Suprapubic skin (tissue), 4 donors: ENCODE data around the gene APLNR. TPM values are rescaled to one million over a fixed set of nuclear protein-coding genes. Genes with fewer than 3 reads are reported as not detected.

Experiments used
- DNase-seq, 2 donors: peaks; one replicate each; pipeline ENCODE4 v3.0.0-alpha.2; 2019; ENCODE audit warnings: low spot score in 2 of 2
- H3K27ac ChIP-seq: fragments of 200-600 bp; sonication (generic); one replicate; pipeline ENCODE4 v1.5.1; 2019
- H3K27me3 ChIP-seq: fragments of 200-600 bp; sonication (generic); one replicate; pipeline ENCODE4 v1.5.1; 2019
- H3K36me3 ChIP-seq: fragments of 200-600 bp; sonication (generic); one replicate; pipeline ENCODE4 v1.5.1; 2019
- H3K4me1 ChIP-seq: fragments of 200-600 bp; sonication (generic); one replicate; pipeline ENCODE4 v1.5.1; 2019
- H3K4me3 ChIP-seq: fragments of 200-600 bp; sonication (generic); one replicate; pipeline ENCODE4 v1.5.1; 2019; ENCODE audit warnings: mild to moderate bottlenecking
- H3K9me3 ChIP-seq: fragments of 200-600 bp; sonication (generic); one replicate; pipeline ENCODE4 v1.5.1; 2019
- CTCF ChIP-seq, 2 donors: fragments of 200-600 bp in 1 of 2; fragments of 450-650 bp in 1 of 2; sonication (generic) in 1 of 2; IDR thresholded peaks; one replicate each; pipeline ENCODE4 v1.5.1; 2016 to 2019; ENCODE audit warnings: antibody characterized with exemption in 2 of 2, mild to moderate bottlenecking in 1 of 2, moderate library complexity in 1 of 2
- EP300 ChIP-seq: sonication (generic); formaldehyde crosslinking; IDR thresholded peaks from one replicate; pipeline ENCODE4 v1.6.1; 2017; ENCODE audit warnings: antibody characterized with exemption
- POLR2A ChIP-seq, 2 donors: fragments of 450-650 bp; IDR thresholded peaks; one replicate each; pipeline ENCODE4 v1.6.1; 2017; ENCODE audit warnings: antibody characterized with exemption in 2 of 2, mild to moderate bottlenecking in 2 of 2, moderate library complexity in 2 of 2
- POLR2AphosphoS5 ChIP-seq, 3 donors: sonication (generic); formaldehyde crosslinking; IDR thresholded peaks; one replicate each; pipeline ENCODE4 v1.6.1; 2017; ENCODE audit warnings: antibody characterized with exemption in 3 of 3
- WGBS: methylation state at CpG from one replicate; pipeline ENCODE4 v1.1.5; 2018; 5-methylcytosine and 5-hydroxymethylcytosine counted together
- total RNA-seq, 4 donors: library from RNA; depleted of rRNA; stranded (reverse); fragments of >200 nt; gene quantifications; one replicate each; pipeline ENCODE4 v1.1.0, GENCODE V29; 2016

APLNR gene
- total RNA-seq, 4 donors from 2014 or later = 0.42 to 2.2 (median 1.2) TPM

- TF ChIP-seq POLR2AphosphoS5 (IDR thresholded peaks at IDR 0.05) (no peak), EP300 (no peak), CTCF (IDR thresholded peaks at IDR 0.05) (peak; percentile 59 to 80), POLR2A (IDR thresholded peaks at IDR 0.05) (no peak)
- no peaks in the 10 kb centered on the region for H3K36me3 ChIP-seq
- H3K27me3 ChIP-seq = no peaks in the 10 kb centered on the region
- H3K4me3 ChIP-seq = peak overlapping the region; percentile 15
- H3K4me1 ChIP-seq = peaks cover 28% of the 10 kb centered on the region
- no peaks in the 10 kb centered on the region for H3K9me3 ChIP-seq
- peak; percentile 87 to 89 for DNase-seq
- whole genome bisulfite sequencing = 10% methylated on average over 14 of the region's 14 CpGs
- H3K27ac ChIP-seq = peak overlapping the region; percentile 67
Observed at GRCh38 chr11:57277845-57278720, 41.0 kb upstream of the APLNR start.

GRCh38 chr11:57276971-57277675 lies 40.1 kb upstream of the APLNR start:
- H3K36me3 ChIP-seq = no peaks in the 10 kb centered on the region
- TF ChIP-seq POLR2A (IDR thresholded peaks at IDR 0.05) (no peak), CTCF (IDR thresholded peaks at IDR 0.05) (no peak)
- H3K4me1 ChIP-seq = peaks cover 28% of the 10 kb centered on the region
- no peak overlapping the region for H3K4me3 ChIP-seq
- H3K9me3 ChIP-seq = no peaks in the 10 kb centered on the region
- no peaks in the 10 kb centered on the region for H3K27me3 ChIP-seq
- H3K27ac ChIP-seq = peak overlapping the region; percentile 67
- no peak for DNase-seq
- 58% methylated on average over 6 of the region's 6 CpGs for whole genome bisulfite sequencing

GRCh38 chr11:57276169-57276970 lies 39.3 kb upstream of the APLNR start:
- H3K4me3 ChIP-seq = no peak overlapping the region
- H3K27me3 ChIP-seq = no peaks in the 10 kb centered on the region
- no peaks in the 10 kb centered on the region for H3K9me3 ChIP-seq
- 74% methylated on average over 3 of the region's 3 CpGs for WGBS
- no peak for DNase-seq
- no peak for TF ChIP-seq EP300
- no peak for TF ChIP-seq POLR2A (IDR thresholded peaks at IDR 0.05)
- TF ChIP-seq CTCF (IDR thresholded peaks at IDR 0.05) = no peak
- no peak for TF ChIP-seq POLR2AphosphoS5 (IDR thresholded peaks at IDR 0.05)
- H3K27ac ChIP-seq = peak overlapping the region; percentile 35
- H3K36me3 ChIP-seq = no peaks in the 10 kb centered on the region
- peaks cover 28% of the 10 kb centered on the region for H3K4me1 ChIP-seq

- Histone ChIP-seq H3K4me3 (no peak overlapping the region), H3K27me3 (no peaks in the 10 kb centered on the region), H3K4me1 (peaks cover 28% of the 10 kb centered on the region), H3K36me3 (no peaks in the 10 kb centered on the region), H3K9me3 (no peaks in the 10 kb centered on the region), H3K27ac (peak overlapping the region; percentile 35)
- 66% methylated on average over 3 of the region's 3 CpGs for WGBS
- TF ChIP-seq POLR2A (IDR thresholded peaks at IDR 0.05) = no peak
- no peak for DNase-seq
Observed at GRCh38 chr11:57275582-57275981, 38.5 kb upstream of the APLNR start.

GRCh38 chr11:57274904-57275498 lies 38.0 kb upstream of the APLNR start:
- TF ChIP-seq POLR2A (IDR thresholded peaks at IDR 0.05) = no peak
- TF ChIP-seq EP300 = no peak
- TF ChIP-seq POLR2AphosphoS5 (IDR thresholded peaks at IDR 0.05) = no peak
- TF ChIP-seq CTCF (IDR thresholded peaks at IDR 0.05) = no peak
- no peaks in the 10 kb centered on the region for H3K9me3 ChIP-seq
- WGBS = 32% methylated on average over 1 of the region's 1 CpG
- no peak for DNase-seq
- H3K4me3 ChIP-seq = no peak overlapping the region
- no peaks in the 10 kb centered on the region for H3K36me3 ChIP-seq
- peaks cover 28% of the 10 kb centered on the region for H3K4me1 ChIP-seq
- H3K27ac ChIP-seq = no peak overlapping the region
- no peaks in the 10 kb centered on the region for H3K27me3 ChIP-seq
